ENCODE results near the gene FASTKD3.

FASTKD3 gene

GRCh38 chr5:7849681-7850394 is 19.0 kb downstream of the FASTKD3 start:
- DNase-seq = peak; percentile 18

GRCh38 chr5:7848296-7848695 is 20.5 kb downstream of the FASTKD3 start:
- DNase-seq = no peak

- DNase-seq = no peak
Measured at GRCh38 chr5:7846327-7846726, 22.5 kb downstream of the FASTKD3 start.

GRCh38 chr5:7845557-7845956 is 23.3 kb downstream of the FASTKD3 start:
- DNase-seq = no peak

GRCh38 chr5:7844901-7845300 is 23.9 kb downstream of the FASTKD3 start:
- no peak for DNase-seq

GRCh38 chr5:7842531-7842930 is 26.3 kb downstream of the FASTKD3 start:
- DNase-seq = no peak

GRCh38 chr5:7837403-7837802 is 31.4 kb downstream of the FASTKD3 start:
- DNase-seq = no peak

- DNase-seq = no peak
Measured at GRCh38 chr5:7834982-7835381, 33.8 kb downstream of the FASTKD3 start.

GRCh38 chr5:7828269-7828668 is 40.6 kb downstream of the FASTKD3 start:
- no peak for DNase-seq

GRCh38 chr5:7827610-7828009 is 41.2 kb downstream of the FASTKD3 start:
- no peak for DNase-seq

GRCh38 chr5:7825630-7826029 is 43.2 kb downstream of the FASTKD3 start:
- DNase-seq = no peak

GRCh38 chr5:7824995-7825394 is 43.8 kb downstream of the FASTKD3 start:
- no peak for DNase-seq

- no peak for DNase-seq
Measured at GRCh38 chr5:7823594-7823993, 45.2 kb downstream of the FASTKD3 start.

- no peak for DNase-seq
Measured at GRCh38 chr5:7822449-7822848, 46.4 kb downstream of the FASTKD3 start.

GRCh38 chr5:7816535-7816901 is 52.3 kb downstream of the FASTKD3 start:
- no peak for DNase-seq

GRCh38 chr5:7815892-7816534 is 52.8 kb downstream of the FASTKD3 start:
- no peak for DNase-seq

- no peak for DNase-seq
Measured at GRCh38 chr5:7814816-7815215, 54.0 kb downstream of the FASTKD3 start.

GRCh38 chr5:7813576-7813975 is 55.3 kb downstream of the FASTKD3 start:
- no peak for DNase-seq

GRCh38 chr5:7813007-7813406 is 55.8 kb downstream of the FASTKD3 start:
- no peak for DNase-seq

GRCh38 chr5:7811715-7812114 is 57.1 kb downstream of the FASTKD3 start:
- DNase-seq = no peak
